ENCODE data around the gene KCNK5.
A peak's percentile ranks its signal among the peaks of the same experiment; 100 is the strongest.

Gene KCNK5

GRCh38 chr6:39171489-39172376, 57.5 kb downstream of the KCNK5 start:
- no peak for DNase-seq (ENCODE audit: low spot score)

GRCh38 chr6:39170860-39171259, 58.4 kb downstream of the KCNK5 start:
- DNase-seq (ENCODE audit: low spot score): no peak

- no peak for DNase-seq (ENCODE audit: low spot score)
These were observed 58.9 kb downstream of the KCNK5 start for GRCh38 chr6:39170389-39170788.

GRCh38 chr6:39169448-39170344, 59.6 kb downstream of the KCNK5 start:
- no peak for DNase-seq (ENCODE audit: low spot score)

- DNase-seq (ENCODE audit: low spot score): no peak
These were observed 61.2 kb downstream of the KCNK5 start for GRCh38 chr6:39167866-39168625.

- DNase-seq (ENCODE audit: low spot score): no peak
These were observed 62.0 kb downstream of the KCNK5 start for GRCh38 chr6:39167321-39167720.

- DNase-seq (ENCODE audit: low spot score): no peak
These were observed 62.4 kb downstream of the KCNK5 start for GRCh38 chr6:39166912-39167290.

GRCh38 chr6:39166189-39166911, 62.9 kb downstream of the KCNK5 start:
- peak; percentile 79 for DNase-seq (ENCODE audit: low spot score)

GRCh38 chr6:39157511-39157910, 71.8 kb downstream of the KCNK5 start:
- no peak for DNase-seq (ENCODE audit: low spot score)

GRCh38 chr6:39156801-39157200, 72.5 kb downstream of the KCNK5 start:
- DNase-seq (ENCODE audit: low spot score): no peak

GRCh38 chr6:39154705-39155104, 74.6 kb downstream of the KCNK5 start:
- no peak for DNase-seq (ENCODE audit: low spot score)

- no peak for DNase-seq (ENCODE audit: low spot score)
These were observed 75.4 kb downstream of the KCNK5 start for GRCh38 chr6:39153766-39154397.

- DNase-seq (ENCODE audit: low spot score): no peak
These were observed 77.0 kb downstream of the KCNK5 start for GRCh38 chr6:39152262-39152661.

GRCh38 chr6:39151211-39151610, 78.1 kb downstream of the KCNK5 start:
- no peak for DNase-seq (ENCODE audit: low spot score)

- DNase-seq (ENCODE audit: low spot score): no peak
These were observed 84.6 kb downstream of the KCNK5 start for GRCh38 chr6:39144481-39145173.

GRCh38 chr6:39143238-39143930, 85.9 kb downstream of the KCNK5 start:
- no peak for DNase-seq (ENCODE audit: low spot score)

GRCh38 chr6:39140556-39141167, 88.6 kb downstream of the KCNK5 start:
- no peak for DNase-seq (ENCODE audit: low spot score)

All from hematopoietic multipotent progenitor cell treated with erythropoietin and hydrocortisone succinate and interleukin-3 and kit ligand, for 15 days (in vitro differentiated cells).